ENCODE data around the gene PPM1D. TPM values are rescaled to one million over a fixed set of nuclear protein-coding genes. Genes with fewer than 3 reads are reported as not detected.
"Not testable (repeated sequence)": the region's sequence is repeated elsewhere in the genome, so short reads cannot be mapped to it uniquely, and the experiment has no call there.

Gene PPM1D
- total and polyA plus RNA-seq, 8 donors: 2.2 to 42.0 (median 5.3) TPM

- WGBS, 5 donors: 60 to 78% (median 67%) methylated on average over 3 of the region's 3 CpGs
- intact Hi-C loops (cut with DNase I; ENCODE audit: low total_unique reads): no loop called here
Observed at GRCh38 chr17:60586288-60586974, 13.6 kb upstream of the PPM1D start.

DNA sequence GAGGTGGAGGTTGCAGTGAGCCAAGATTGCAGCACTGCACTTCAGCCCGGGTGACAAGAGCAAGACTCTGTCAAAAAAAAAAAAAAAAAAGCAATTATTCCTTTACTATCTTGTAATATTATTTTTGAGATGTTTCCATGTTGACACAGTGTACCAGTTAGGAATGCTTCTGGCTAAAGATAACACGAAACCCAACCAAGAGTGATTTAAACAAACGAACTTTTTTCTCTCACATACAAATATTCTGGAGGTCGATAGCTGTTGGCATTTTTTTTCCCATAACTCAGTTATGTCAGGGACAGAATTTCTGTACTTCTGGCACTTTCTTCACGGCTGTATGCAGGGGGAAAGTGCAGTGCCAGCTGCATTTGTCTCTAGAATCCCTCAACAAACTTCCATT lies 9.9 kb upstream of the PPM1D start:
- no peaks in the 10 kb centered on the region for H3K4me1 ChIP-seq
- no peaks in the 10 kb centered on the region for H3K27me3 ChIP-seq
- H3K36me3 ChIP-seq: no peaks in the 10 kb centered on the region
- H3K9me3 ChIP-seq: no peaks in the 10 kb centered on the region
- 24 to 50% (median 32%) methylated on average over 5 of the region's 5 CpGs for WGBS, 5 donors
- H3K27ac ChIP-seq: no peak overlapping the region
- intact Hi-C loops (cut with DNase I; ENCODE audit: low total_unique reads): no loop called here
- TF ChIP-seq POLR2A (IDR thresholded peaks at IDR 0.05): no peak
- no peak for TF ChIP-seq POLR2AphosphoS5 (IDR thresholded peaks at IDR 0.05)
- TF ChIP-seq CTCF (IDR thresholded peaks at IDR 0.05): no peak
- no peak for TF ChIP-seq EP300 (IDR thresholded peaks at IDR 0.05)
- H3K4me3 ChIP-seq: no peak overlapping the region
- no peak for DNase-seq

More at GRCh38 chr17:60586288-60586974, 13.6 kb upstream of the PPM1D start:
- no peak overlapping the region for H3K27ac ChIP-seq
- no peaks in the 10 kb centered on the region for H3K4me1 ChIP-seq
- no peaks in the 10 kb centered on the region for H3K36me3 ChIP-seq
- DNase-seq: peak in 1 of 2 donors; percentile 47
- no peak overlapping the region for H3K4me3 ChIP-seq
- H3K27me3 ChIP-seq: no peaks in the 10 kb centered on the region
- TF ChIP-seq EP300 (IDR thresholded peaks at IDR 0.05) (no peak), CTCF (IDR thresholded peaks at IDR 0.05) (no peak), POLR2A (IDR thresholded peaks at IDR 0.05) (no peak), POLR2AphosphoS5 (IDR thresholded peaks at IDR 0.05) (no peak)
- no peaks in the 10 kb centered on the region for H3K9me3 ChIP-seq

- intact Hi-C loops (cut with DNase I; ENCODE audit: low total_unique reads): no loop called here
- no peak for TF ChIP-seq EP300 (IDR thresholded peaks at IDR 0.05)
- no peak for TF ChIP-seq CTCF (IDR thresholded peaks at IDR 0.05)
- TF ChIP-seq POLR2AphosphoS5 (IDR thresholded peaks at IDR 0.05): no peak
- Histone ChIP-seq H3K4me1 (no peaks in the 10 kb centered on the region), H3K9me3 (no peaks in the 10 kb centered on the region), H3K4me3 (no peak overlapping the region), H3K36me3 (no peaks in the 10 kb centered on the region), H3K27me3 (no peaks in the 10 kb centered on the region), H3K27ac (no peak overlapping the region)
- WGBS, 5 donors: 80 to 91% (median 85%) methylated on average over 2 of the region's 2 CpGs
- no peak for DNase-seq
Observed at GRCh38 chr17:60592750-60593149, 7.2 kb upstream of the PPM1D start.

GRCh38 chr17:60593441-60594036 lies 6.5 kb upstream of the PPM1D start:
- WGBS, 5 donors: 62 to 71% (median 68%) methylated on average over 9 of the region's 9 CpGs
- H3K4me1 ChIP-seq; H3K27ac ChIP-seq; H3K36me3 ChIP-seq; H3K9me3 ChIP-seq; intact Hi-C loops (cut with DNase I; ENCODE audit: low total_unique reads); H3K4me3 ChIP-seq; H3K27me3 ChIP-seq: not testable (repeated sequence)
- DNase-seq: peak in 1 of 2 donors; percentile 34

DNA sequence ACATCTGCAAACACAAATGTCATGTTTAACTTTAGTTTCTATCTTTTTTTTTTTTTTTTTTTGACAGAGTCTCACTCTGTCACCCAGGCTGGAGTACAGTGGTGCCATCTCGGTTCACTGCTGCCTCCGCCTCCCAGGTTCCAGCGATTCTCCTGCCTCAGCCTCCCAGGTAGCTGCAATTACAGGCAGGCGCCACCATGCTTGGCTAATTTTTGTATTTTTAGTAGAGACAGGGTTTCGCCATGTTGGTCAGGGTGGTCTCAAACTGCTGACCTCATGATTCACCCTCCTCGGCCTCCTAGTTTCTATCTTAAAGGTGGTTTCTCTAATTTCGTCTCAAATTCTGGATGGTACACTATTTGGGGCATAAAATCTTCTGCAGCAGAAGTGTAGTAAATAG lies 5.8 kb upstream of the PPM1D start:
- WGBS, 5 donors: 91 to 95% (median 93%) methylated on average over 7 of the region's 7 CpGs
- H3K27ac ChIP-seq; H3K9me3 ChIP-seq; DNase-seq; H3K4me3 ChIP-seq; intact Hi-C loops (cut with DNase I; ENCODE audit: low total_unique reads); H3K36me3 ChIP-seq; H3K27me3 ChIP-seq: not testable (repeated sequence)
- H3K4me1 ChIP-seq: peaks cover 0 to 14% (median 5%) of the 10 kb centered on the region in 4 donors
